Activated naive CD4-positive, alpha-beta T cell treated with anti-CD3 and anti-CD28 coated beads, Interleukin-2, amount 50 U/mL, for 24 hours (primary cell): ENCODE measurements around the gene CHD6.

Experiments
- H3K27ac Mint-ChIP-seq: one replicate; pipeline ENCODE4 v1.8.0; 2021; ENCODE audit warnings: mild to moderate bottlenecking, mixed read lengths
- H3K27me3 Mint-ChIP-seq: one replicate; pipeline ENCODE4 v1.8.0; 2021; ENCODE audit warnings: mixed read lengths
- H3K36me3 Mint-ChIP-seq: one replicate; pipeline ENCODE4 v1.8.0; 2021; ENCODE audit warnings: mixed read lengths
- H3K4me1 Mint-ChIP-seq: one replicate; pipeline ENCODE4 v1.8.0; 2021; ENCODE audit warnings: mixed read lengths
- H3K4me3 Mint-ChIP-seq: one replicate; pipeline ENCODE4 v1.8.0; 2021; ENCODE audit warnings: mild to moderate bottlenecking, mixed read lengths
- H3K9me3 Mint-ChIP-seq: one replicate; pipeline ENCODE4 v1.8.0; 2021; ENCODE audit warnings: mixed read lengths

CHD6 gene

GRCh38 chr20:41482647-41483552 lies 135.3 kb downstream of the CHD6 start:
- H3K27me3 Mint-ChIP-seq: no peaks in the 10 kb centered on the region
- H3K36me3 Mint-ChIP-seq: peaks cover 11% of the 10 kb centered on the region
- no peak overlapping the region for H3K4me3 Mint-ChIP-seq
- peaks cover 6% of the 10 kb centered on the region for H3K9me3 Mint-ChIP-seq
- H3K27ac Mint-ChIP-seq: peak overlapping the region; percentile 76
- peaks cover 29% of the 10 kb centered on the region for H3K4me1 Mint-ChIP-seq

GRCh38 chr20:41480054-41480770 lies 138.0 kb downstream of the CHD6 start:
- peak overlapping the region; percentile 5 for H3K4me3 Mint-ChIP-seq
- H3K4me1 Mint-ChIP-seq: peaks cover 33% of the 10 kb centered on the region
- peaks cover 6% of the 10 kb centered on the region for H3K9me3 Mint-ChIP-seq
- H3K27me3 Mint-ChIP-seq: no peaks in the 10 kb centered on the region
- H3K27ac Mint-ChIP-seq: peak overlapping the region; percentile 92
- peaks cover 19% of the 10 kb centered on the region for H3K36me3 Mint-ChIP-seq

- Mint-ChIP-seq H3K9me3 (peaks cover 6% of the 10 kb centered on the region), H3K4me3 (no peak overlapping the region), H3K27me3 (no peaks in the 10 kb centered on the region), H3K36me3 (peaks cover 20% of the 10 kb centered on the region), H3K27ac (peak overlapping the region; percentile 92), H3K4me1 (peaks cover 35% of the 10 kb centered on the region)
These were observed 139.1 kb downstream of the CHD6 start for GRCh38 chr20:41479113-41479512.

GRCh38 chr20:41478026-41478425 lies 140.2 kb downstream of the CHD6 start:
- peaks cover 6% of the 10 kb centered on the region for H3K9me3 Mint-ChIP-seq
- H3K4me1 Mint-ChIP-seq: peaks cover 35% of the 10 kb centered on the region
- no peak overlapping the region for H3K27ac Mint-ChIP-seq
- H3K27me3 Mint-ChIP-seq: no peaks in the 10 kb centered on the region
- H3K4me3 Mint-ChIP-seq: no peak overlapping the region
- H3K36me3 Mint-ChIP-seq: peaks cover 25% of the 10 kb centered on the region

- Mint-ChIP-seq H3K27ac (no peak overlapping the region), H3K36me3 (peaks cover 30% of the 10 kb centered on the region), H3K27me3 (no peaks in the 10 kb centered on the region), H3K4me1 (peaks cover 29% of the 10 kb centered on the region), H3K4me3 (no peak overlapping the region), H3K9me3 (peaks cover 6% of the 10 kb centered on the region)
These were observed 141.7 kb downstream of the CHD6 start for GRCh38 chr20:41476446-41476845.

- peaks cover 30% of the 10 kb centered on the region for H3K36me3 Mint-ChIP-seq
- H3K27ac Mint-ChIP-seq: no peak overlapping the region
- H3K4me1 Mint-ChIP-seq: peaks cover 29% of the 10 kb centered on the region
- H3K27me3 Mint-ChIP-seq: no peaks in the 10 kb centered on the region
- peaks cover 6% of the 10 kb centered on the region for H3K9me3 Mint-ChIP-seq
- H3K4me3 Mint-ChIP-seq: no peak overlapping the region
These were observed 142.2 kb downstream of the CHD6 start for GRCh38 chr20:41476013-41476441.

GRCh38 chr20:41475503-41475902 lies 142.7 kb downstream of the CHD6 start:
- Mint-ChIP-seq H3K36me3 (peaks cover 33% of the 10 kb centered on the region), H3K4me1 (peaks cover 25% of the 10 kb centered on the region), H3K4me3 (no peak overlapping the region), H3K27me3 (no peaks in the 10 kb centered on the region), H3K9me3 (peaks cover 6% of the 10 kb centered on the region), H3K27ac (no peak overlapping the region)

- no peaks in the 10 kb centered on the region for H3K9me3 Mint-ChIP-seq
- peaks cover 41% of the 10 kb centered on the region for H3K36me3 Mint-ChIP-seq
- H3K27me3 Mint-ChIP-seq: no peaks in the 10 kb centered on the region
- peak overlapping the region; percentile 13 for H3K27ac Mint-ChIP-seq
- no peak overlapping the region for H3K4me3 Mint-ChIP-seq
- peaks cover 5% of the 10 kb centered on the region for H3K4me1 Mint-ChIP-seq
These were observed 147.6 kb downstream of the CHD6 start for GRCh38 chr20:41470362-41471095.

GRCh38 chr20:41469868-41470267 lies 148.3 kb downstream of the CHD6 start:
- Mint-ChIP-seq H3K27ac (peak overlapping the region; percentile 13), H3K36me3 (peaks cover 42% of the 10 kb centered on the region), H3K9me3 (no peaks in the 10 kb centered on the region)

GRCh38 chr20:41468994-41469600 lies 149.1 kb downstream of the CHD6 start:
- Mint-ChIP-seq H3K36me3 (peaks cover 48% of the 10 kb centered on the region), H3K9me3 (no peaks in the 10 kb centered on the region), H3K4me3 (no peak overlapping the region), H3K27me3 (no peaks in the 10 kb centered on the region), H3K27ac (no peak overlapping the region), H3K4me1 (no peaks in the 10 kb centered on the region)

More at GRCh38 chr20:41469868-41470267, 148.3 kb downstream of the CHD6 start:
- H3K27me3 Mint-ChIP-seq: no peaks in the 10 kb centered on the region
- H3K4me3 Mint-ChIP-seq: no peak overlapping the region
- no peaks in the 10 kb centered on the region for H3K4me1 Mint-ChIP-seq

- Mint-ChIP-seq H3K9me3 (no peaks in the 10 kb centered on the region), H3K36me3 (peaks cover 48% of the 10 kb centered on the region), H3K4me1 (no peaks in the 10 kb centered on the region), H3K27ac (no peak overlapping the region), H3K4me3 (no peak overlapping the region), H3K27me3 (no peaks in the 10 kb centered on the region)
These were observed 150.5 kb downstream of the CHD6 start for GRCh38 chr20:41467690-41468089.

GRCh38 chr20:41467220-41467619 lies 151.0 kb downstream of the CHD6 start:
- H3K36me3 Mint-ChIP-seq: peaks cover 47% of the 10 kb centered on the region
- H3K27me3 Mint-ChIP-seq: no peaks in the 10 kb centered on the region
- no peak overlapping the region for H3K27ac Mint-ChIP-seq
- H3K9me3 Mint-ChIP-seq: no peaks in the 10 kb centered on the region
- H3K4me1 Mint-ChIP-seq: no peaks in the 10 kb centered on the region
- no peak overlapping the region for H3K4me3 Mint-ChIP-seq

GRCh38 chr20:41463567-41463966 lies 154.6 kb downstream of the CHD6 start:
- no peaks in the 10 kb centered on the region for H3K27me3 Mint-ChIP-seq
- H3K4me3 Mint-ChIP-seq: no peak overlapping the region
- peaks cover 46% of the 10 kb centered on the region for H3K36me3 Mint-ChIP-seq
- H3K9me3 Mint-ChIP-seq: no peaks in the 10 kb centered on the region
- no peak overlapping the region for H3K27ac Mint-ChIP-seq
- H3K4me1 Mint-ChIP-seq: no peaks in the 10 kb centered on the region

- Mint-ChIP-seq H3K27me3 (no peaks in the 10 kb centered on the region), H3K27ac (no peak overlapping the region), H3K36me3 (peaks cover 40% of the 10 kb centered on the region), H3K4me3 (no peak overlapping the region), H3K9me3 (no peaks in the 10 kb centered on the region), H3K4me1 (no peaks in the 10 kb centered on the region)
These were observed 155.6 kb downstream of the CHD6 start for GRCh38 chr20:41462372-41463161.
